IPS-15b (cell line): Measurements from ENCODE around the gene INTS1.

Experiments
- H3K27me3 ChIP-seq: one replicate; pipeline ENCODE4 v1.6.1; 2013; ENCODE audit warnings: low read length; ENCODE audit not compliant: control insufficient read depth, insufficient read depth
- H3K36me3 ChIP-seq: one replicate; pipeline ENCODE4 v1.6.1; 2013; ENCODE audit warnings: low read length; ENCODE audit not compliant: control insufficient read depth, insufficient read depth
- H3K4me1 ChIP-seq: one replicate; pipeline ENCODE4 v1.6.1; 2013; ENCODE audit warnings: mild to moderate bottlenecking, low read length; ENCODE audit not compliant: control insufficient read depth, insufficient read depth
- H3K4me3 ChIP-seq: one replicate; pipeline ENCODE4 v1.5.1; 2013; ENCODE audit warnings: low read depth, low read length
- H3K9ac ChIP-seq: one replicate; pipeline ENCODE4 v1.6.1; 2013; ENCODE audit warnings: low read depth, mild to moderate bottlenecking, low read length
- H3K9me3 ChIP-seq: one replicate; pipeline ENCODE4 v1.6.1; 2013; ENCODE audit warnings: mild to moderate bottlenecking, low read length; ENCODE audit not compliant: control insufficient read depth, insufficient read depth

The INTS1 gene

DNA sequence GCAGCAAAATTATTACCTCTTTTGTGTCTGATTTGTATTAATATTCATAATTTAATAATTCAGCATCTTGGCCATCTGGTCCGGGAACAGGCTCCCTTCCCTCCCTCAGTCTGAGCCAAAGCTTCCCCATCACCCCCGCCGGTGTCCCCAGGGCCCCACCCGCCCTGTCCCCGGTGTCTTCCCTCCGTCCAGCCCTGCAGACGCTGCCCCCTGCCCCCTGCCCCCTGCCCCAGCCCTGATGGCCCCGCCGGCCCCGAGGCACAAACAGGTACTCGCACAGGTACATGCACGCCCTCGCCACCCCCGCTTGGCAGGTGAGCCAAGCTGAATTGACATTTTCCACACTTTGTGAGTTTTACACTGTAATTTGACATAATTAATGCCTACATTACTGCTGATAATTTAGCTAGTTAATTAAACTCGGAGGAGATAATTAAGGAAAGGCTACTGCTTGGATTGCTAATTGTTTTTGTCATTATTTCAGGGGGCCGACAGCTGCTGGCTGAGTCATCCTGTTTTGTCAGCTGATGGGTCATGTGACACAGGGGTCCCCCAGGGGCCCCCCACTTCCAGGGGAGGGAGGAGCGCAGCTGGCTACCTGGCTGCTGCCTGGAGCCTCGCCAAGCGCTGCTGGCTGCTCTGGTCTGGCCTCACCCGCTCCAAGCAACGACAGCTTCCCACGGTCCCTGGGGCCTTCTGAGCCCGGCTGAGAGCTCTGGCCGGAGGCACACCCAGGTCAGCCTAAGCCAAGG is 81.5 kb downstream of the INTS1 start:
- peaks cover 5% of the 10 kb centered on the region for H3K4me1 ChIP-seq

GRCh38 chr7:1421946-1422345 is 82.2 kb downstream of the INTS1 start:
- Histone ChIP-seq H3K9me3 (no peaks in the 10 kb centered on the region), H3K9ac (no peak overlapping the region), H3K27me3 (no peaks in the 10 kb centered on the region), H3K4me3 (no peak overlapping the region), H3K36me3 (no peaks in the 10 kb centered on the region), H3K4me1 (peaks cover 5% of the 10 kb centered on the region)

More for the DNA sequence above, 81.5 kb downstream of the INTS1 start:
- no peaks in the 10 kb centered on the region for H3K27me3 ChIP-seq
- H3K9me3 ChIP-seq: no peaks in the 10 kb centered on the region
- H3K4me3 ChIP-seq: no peak overlapping the region
- H3K36me3 ChIP-seq: no peaks in the 10 kb centered on the region
- H3K9ac ChIP-seq: no peak overlapping the region

DNA sequence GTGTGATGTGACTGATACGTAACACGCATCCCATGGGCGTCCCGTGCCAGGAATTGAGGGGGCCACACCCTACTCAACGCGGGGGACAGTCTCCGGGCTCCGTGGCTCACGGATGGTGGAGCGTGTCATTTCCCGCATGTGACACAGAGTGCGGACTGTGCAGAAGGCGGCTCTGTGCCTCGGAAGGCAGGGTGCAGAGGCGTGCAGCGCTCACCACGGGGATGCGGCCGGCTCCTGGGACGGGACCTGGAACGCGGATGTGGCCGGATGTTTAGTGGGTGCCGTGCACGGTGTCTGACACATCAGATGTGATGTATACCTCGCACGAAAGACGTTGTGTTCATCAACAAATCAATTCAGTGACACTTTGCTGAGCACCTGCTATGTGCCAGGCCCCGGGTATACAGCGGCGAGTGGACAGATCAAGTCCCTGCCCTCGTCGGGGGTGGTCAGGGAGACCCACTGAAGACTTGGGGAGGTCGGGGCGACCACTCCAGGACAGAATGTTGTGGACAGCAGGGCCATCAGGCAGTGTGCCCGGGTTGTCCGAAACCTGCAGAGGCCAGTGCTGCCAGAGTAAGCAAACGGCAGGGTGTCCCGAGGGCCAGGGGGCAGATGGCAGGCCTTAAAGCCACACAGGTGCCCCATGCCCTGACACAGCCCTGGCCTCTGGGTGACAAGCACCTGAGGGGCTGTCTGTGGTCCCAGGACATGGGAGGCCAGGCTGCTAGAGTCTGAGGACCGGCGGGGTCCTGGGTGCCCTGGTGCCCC is 83.0 kb downstream of the INTS1 start:
- H3K27me3 ChIP-seq: no peaks in the 10 kb centered on the region
- no peak overlapping the region for H3K4me3 ChIP-seq
- no peak overlapping the region for H3K9ac ChIP-seq
- no peaks in the 10 kb centered on the region for H3K9me3 ChIP-seq
- peaks cover 5% of the 10 kb centered on the region for H3K4me1 ChIP-seq
- no peaks in the 10 kb centered on the region for H3K36me3 ChIP-seq
